ENCODE results near the gene DHRSX.

The DHRSX gene

GRCh38 chrX:2502668-2503519 is 2.1 kb upstream of the DHRSX start:
- peaks cover 18 to 28% (median 19%) of the 10 kb centered on the region in 10 experiments for H3K4me1 ChIP-seq
- peaks cover 0 to 6% (median 2%) of the 10 kb centered on the region in 11 experiments; a peak in 9 of 22 replicates for H3K36me3 ChIP-seq
- H3K9me3 ChIP-seq (replicated peaks in 1 of 11), result no peaks in the 10 kb centered on the region
- H4K20me1 ChIP-seq, result peaks cover 0 to 21% (median 12%) of the 10 kb centered on the region in 11 experiments; a peak in 15 of 22 replicates
- no peak overlapping the region for H3K4me3 ChIP-seq
- TF ChIP-seq Cebpa-rat (IDR thresholded peaks at IDR 0.05), result no peak
- no peaks in the 10 kb centered on the region for H3K27me3 ChIP-seq
- H3K9ac ChIP-seq, result no peak overlapping the region
- no peak overlapping the region for H3K27ac ChIP-seq
- no peak overlapping the region for H3K4me2 ChIP-seq

- H3K36me3 ChIP-seq, result peaks cover 0 to 11% (median 6%) of the 10 kb centered on the region in 11 experiments; a peak in 9 of 22 replicates
- no peaks in the 10 kb centered on the region for H3K27me3 ChIP-seq
- H4K20me1 ChIP-seq, result peaks cover 5 to 28% (median 19%) of the 10 kb centered on the region in 11 experiments; a peak in 17 of 22 replicates
- no peaks in the 10 kb centered on the region for H3K9me3 ChIP-seq (replicated peaks in 1 of 11)
- no peak overlapping the region for H3K4me3 ChIP-seq
- no peak overlapping the region for H3K4me2 ChIP-seq
- H3K27ac ChIP-seq, result peak overlapping the region in 2 of 11 experiments; percentile 97 to 99; a peak in 3 of 22 replicates
- H3K9ac ChIP-seq, result no peak overlapping the region
- TF ChIP-seq Cebpa-rat (IDR thresholded peaks at IDR 0.05), result no peak
- peaks cover 25 to 35% (median 26%) of the 10 kb centered on the region in 10 experiments for H3K4me1 ChIP-seq
Measured at GRCh38 chrX:2502120-2502667, 1.4 kb upstream of the DHRSX start.

GRCh38 chrX:2501559-2502102 is 855 bp upstream of the DHRSX start:
- no peaks in the 10 kb centered on the region for H3K27me3 ChIP-seq
- H3K36me3 ChIP-seq, result peaks cover 0 to 15% (median 6%) of the 10 kb centered on the region in 11 experiments; a peak in 9 of 22 replicates
- H3K9me3 ChIP-seq (replicated peaks in 1 of 11), result no peaks in the 10 kb centered on the region
- peak overlapping the region in 9 of 11 experiments; percentile 8 to 56 (median 40); a peak in 12 of 22 replicates for H3K4me2 ChIP-seq
- H4K20me1 ChIP-seq, result peaks cover 9 to 33% (median 25%) of the 10 kb centered on the region in 11 experiments; a peak in 17 of 22 replicates
- TF ChIP-seq Cebpa-rat (IDR thresholded peaks at IDR 0.05), result no peak
- H3K4me1 ChIP-seq, result peaks cover 29 to 40% (median 30%) of the 10 kb centered on the region in 10 experiments
- H3K9ac ChIP-seq, result peak overlapping the region in 8 of 11 experiments; percentile 96 to 99 (median 97); a peak in 11 of 22 replicates
- peak overlapping the region in 9 of 11 experiments; percentile 96 to 99 (median 98); a peak in 17 of 22 replicates for H3K27ac ChIP-seq
- H3K4me3 ChIP-seq, result peak overlapping the region in 2 of 10 experiments; percentile 90 to 92; a peak in 1 of 20 replicates

- no peak for TF ChIP-seq Cebpa-rat (IDR thresholded peaks at IDR 0.05)
- H3K36me3 ChIP-seq, result peaks cover 12 to 29% (median 18%) of the 10 kb centered on the region in 11 experiments
- peaks cover 30 to 53% (median 42%) of the 10 kb centered on the region in 10 experiments for H3K4me1 ChIP-seq
- peak overlapping the region; percentile 89 to 99 (median 96) for H3K4me2 ChIP-seq
- no peaks in the 10 kb centered on the region for H3K27me3 ChIP-seq
- peak overlapping the region; percentile 93 to 99 (median 97) for H3K27ac ChIP-seq
- no peaks in the 10 kb centered on the region for H3K9me3 ChIP-seq (replicated peaks in 1 of 11)
- H3K4me3 ChIP-seq, result peak overlapping the region; percentile 89 to 99 (median 94)
- H3K9ac ChIP-seq, result peak overlapping the region; percentile 96 to 99 (median 98)
- peaks cover 22 to 46% (median 38%) of the 10 kb centered on the region in 11 experiments; a peak in 21 of 22 replicates for H4K20me1 ChIP-seq
Measured at GRCh38 chrX:2500091-2500802, 529 bp downstream of the DHRSX start.

GRCh38 chrX:2499507-2499906 is 1.3 kb downstream of the DHRSX start:
- Histone ChIP-seq H3K9me3 (replicated peaks in 1 of 11) (no peaks in the 10 kb centered on the region), H3K27ac (peak overlapping the region; percentile 93 to 99 (median 97); a peak in 21 of 22 replicates), H3K36me3 (peaks cover 13 to 36% (median 20%) of the 10 kb centered on the region in 11 experiments), H3K4me3 (peak overlapping the region; percentile 89 to 99 (median 94)), H3K4me1 (peaks cover 30 to 53% (median 41%) of the 10 kb centered on the region in 10 experiments), H3K9ac (peak overlapping the region; percentile 96 to 99 (median 98)), H3K27me3 (no peaks in the 10 kb centered on the region), H3K4me2 (peak overlapping the region; percentile 89 to 99 (median 96)), H4K20me1 (peaks cover 22 to 53% (median 43%) of the 10 kb centered on the region in 11 experiments; a peak in 21 of 22 replicates)
- TF ChIP-seq Cebpa-rat (IDR thresholded peaks at IDR 0.05), result no peak

GRCh38 chrX:2498781-2499302 is 1.9 kb downstream of the DHRSX start:
- peak overlapping the region; percentile 89 to 99 (median 96) for H3K4me2 ChIP-seq
- H3K27ac ChIP-seq, result peak overlapping the region; percentile 93 to 99 (median 97); a peak in 21 of 22 replicates
- H3K4me1 ChIP-seq, result peaks cover 30 to 55% (median 44%) of the 10 kb centered on the region in 10 experiments
- no peaks in the 10 kb centered on the region for H3K27me3 ChIP-seq
- H3K9ac ChIP-seq, result peak overlapping the region; percentile 96 to 99 (median 98)
- no peaks in the 10 kb centered on the region for H3K9me3 ChIP-seq (replicated peaks in 1 of 11)
- H4K20me1 ChIP-seq, result peaks cover 27 to 60% (median 50%) of the 10 kb centered on the region in 11 experiments; a peak in 21 of 22 replicates
- peak overlapping the region; percentile 89 to 99 (median 94) for H3K4me3 ChIP-seq
- TF ChIP-seq Cebpa-rat (IDR thresholded peaks at IDR 0.05), result peak in 6 of 11 experiments; percentile 37 to 75 (median 58); a peak in 10 of 22 replicates
- peaks cover 14 to 43% (median 26%) of the 10 kb centered on the region in 11 experiments for H3K36me3 ChIP-seq

GRCh38 chrX:2497961-2498780 is 2.6 kb downstream of the DHRSX start:
- peak overlapping the region; percentile 96 to 99 (median 98) for H3K9ac ChIP-seq
- peak overlapping the region; percentile 93 to 99 (median 97); a peak in 21 of 22 replicates for H3K27ac ChIP-seq
- H3K27me3 ChIP-seq, result no peaks in the 10 kb centered on the region
- peaks cover 14 to 47% (median 31%) of the 10 kb centered on the region in 11 experiments for H3K36me3 ChIP-seq
- peaks cover 30 to 62% (median 51%) of the 10 kb centered on the region in 10 experiments for H3K4me1 ChIP-seq
- no peaks in the 10 kb centered on the region for H3K9me3 ChIP-seq (replicated peaks in 1 of 11)
- H3K4me2 ChIP-seq, result peak overlapping the region; percentile 89 to 99 (median 96)
- peak overlapping the region; percentile 89 to 99 (median 94) for H3K4me3 ChIP-seq
- no peak for TF ChIP-seq Cebpa-rat (IDR thresholded peaks at IDR 0.05)
- H4K20me1 ChIP-seq, result peaks cover 34 to 67% (median 56%) of the 10 kb centered on the region in 11 experiments; a peak in 21 of 22 replicates
